H4 (cell line): ENCODE measurements around the gene SLC39A1. TPM values are rescaled to one million over a fixed set of nuclear protein-coding genes. Genes with fewer than 3 reads are reported as not detected.

ENCODE experiments used
- DNase-seq: peaks from one replicate; pipeline ENCODE4 v3.0.0-alpha.2; 2015; ENCODE audit warnings: low spot score
- total RNA-seq: library from RNA; depleted of rRNA; stranded (reverse); fragments of >200 nt; shearing (Covaris generic); gene quantifications from 2 replicates; pipeline ENCODE4 v1.2.3, GENCODE V29; 2014

SLC39A1 gene
- total RNA-seq, 1 experiment from 2014 or later: 96.9 TPM

DNA sequence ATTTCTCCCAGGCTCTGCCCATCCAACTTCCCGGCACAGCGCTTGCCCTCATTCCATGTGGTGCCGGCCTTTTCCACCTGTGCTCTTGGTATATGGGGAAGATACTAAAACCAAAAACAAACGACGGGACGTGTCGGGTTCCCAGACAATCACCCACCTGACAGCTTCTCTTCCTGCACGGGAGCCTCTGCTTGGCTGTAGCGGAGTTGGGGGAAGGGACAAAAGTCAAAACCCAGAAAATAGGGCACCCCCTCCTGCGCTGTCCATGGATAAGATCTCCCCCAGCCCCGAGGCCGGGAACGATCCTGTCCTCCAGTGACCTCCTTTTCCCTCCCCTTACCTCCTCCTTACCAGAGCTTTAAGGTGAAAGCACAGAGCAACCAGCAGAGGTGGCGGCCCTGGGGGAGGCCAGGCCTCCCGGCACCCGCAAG, 13.5 kb upstream of the SLC39A1 start:
- no peak for DNase-seq

GRCh38 chr1:153973525-153973924, 10.2 kb upstream of the SLC39A1 start:
- no peak for DNase-seq

DNA sequence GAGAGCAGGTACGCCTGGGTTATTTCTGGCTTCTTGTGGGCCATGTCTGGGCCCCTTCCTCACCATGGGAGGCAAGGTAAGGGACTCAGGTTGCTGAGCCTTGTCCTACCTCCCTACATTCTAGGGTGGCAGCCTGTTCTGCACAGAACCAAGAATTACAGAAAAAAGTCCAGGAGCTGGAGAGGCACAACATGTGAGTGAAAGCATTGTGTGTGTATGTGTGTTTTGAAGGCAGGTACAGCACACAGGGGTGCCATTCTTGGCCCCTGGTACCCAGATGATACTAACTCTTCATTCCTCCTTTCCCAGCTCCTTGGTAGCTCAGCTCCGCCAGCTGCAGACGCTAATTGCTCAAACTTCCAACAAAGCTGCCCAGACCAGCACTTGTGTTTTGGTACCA, 9.7 kb upstream of the SLC39A1 start:
- no peak for DNase-seq

GRCh38 chr1:153970346-153970745, 7.0 kb upstream of the SLC39A1 start:
- DNase-seq: no peak

DNA sequence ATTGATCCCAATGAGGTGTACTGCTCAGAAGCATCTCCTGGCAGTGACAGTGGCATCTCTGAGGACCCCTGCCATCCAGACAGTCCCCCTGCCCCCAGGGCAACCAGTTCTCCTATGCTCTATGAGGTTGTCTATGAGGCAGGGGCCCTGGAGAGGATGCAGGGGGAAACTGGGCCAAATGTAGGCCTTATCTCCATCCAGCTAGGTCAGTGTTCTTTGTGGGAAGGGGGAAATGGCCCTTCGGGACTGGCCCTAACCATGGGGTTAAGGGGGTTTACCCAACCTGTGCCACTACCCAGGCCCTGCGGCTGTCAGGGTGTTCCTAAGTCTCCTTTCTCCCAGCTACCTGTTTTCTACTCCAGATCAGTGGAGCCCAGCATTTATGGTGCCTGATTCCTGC, 5.6 kb upstream of the SLC39A1 start:
- no peak for DNase-seq

DNA sequence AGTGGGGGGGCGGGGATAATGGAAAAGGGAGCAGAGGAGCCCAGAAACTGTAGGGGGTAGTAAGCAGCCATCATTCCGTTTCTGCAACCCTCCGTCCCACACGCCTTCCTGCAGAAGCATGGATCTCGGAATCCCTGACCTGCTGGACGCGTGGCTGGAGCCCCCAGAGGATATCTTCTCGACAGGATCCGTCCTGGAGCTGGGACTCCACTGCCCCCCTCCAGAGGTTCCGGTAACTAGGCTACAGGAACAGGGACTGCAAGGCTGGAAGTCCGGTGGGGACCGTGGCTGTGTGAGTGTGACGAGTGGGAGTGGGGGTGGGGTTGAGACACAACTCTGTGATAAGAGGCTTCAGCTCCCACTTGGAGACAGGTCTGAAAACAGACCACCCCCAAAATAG, 5.1 kb upstream of the SLC39A1 start:
- no peak for DNase-seq

DNA sequence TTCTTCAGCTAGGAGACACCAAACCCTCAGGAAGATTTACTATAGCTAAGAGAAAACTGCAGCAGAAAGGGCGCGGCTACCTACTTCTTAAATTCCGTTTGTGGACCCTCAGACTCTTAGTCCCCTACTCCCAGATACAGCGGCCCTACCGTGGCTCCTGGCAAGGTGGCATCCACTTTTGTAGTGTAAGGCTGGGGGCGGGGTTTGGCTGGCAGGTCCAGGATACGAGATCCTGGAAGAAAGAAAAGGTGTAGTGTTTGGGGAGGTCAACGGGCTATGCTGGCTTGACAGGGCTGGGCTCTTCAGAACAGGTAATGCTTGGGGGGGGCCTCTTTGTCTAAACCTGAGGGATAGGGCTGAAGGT, 4.6 kb upstream of the SLC39A1 start:
- no peak for DNase-seq

DNA sequence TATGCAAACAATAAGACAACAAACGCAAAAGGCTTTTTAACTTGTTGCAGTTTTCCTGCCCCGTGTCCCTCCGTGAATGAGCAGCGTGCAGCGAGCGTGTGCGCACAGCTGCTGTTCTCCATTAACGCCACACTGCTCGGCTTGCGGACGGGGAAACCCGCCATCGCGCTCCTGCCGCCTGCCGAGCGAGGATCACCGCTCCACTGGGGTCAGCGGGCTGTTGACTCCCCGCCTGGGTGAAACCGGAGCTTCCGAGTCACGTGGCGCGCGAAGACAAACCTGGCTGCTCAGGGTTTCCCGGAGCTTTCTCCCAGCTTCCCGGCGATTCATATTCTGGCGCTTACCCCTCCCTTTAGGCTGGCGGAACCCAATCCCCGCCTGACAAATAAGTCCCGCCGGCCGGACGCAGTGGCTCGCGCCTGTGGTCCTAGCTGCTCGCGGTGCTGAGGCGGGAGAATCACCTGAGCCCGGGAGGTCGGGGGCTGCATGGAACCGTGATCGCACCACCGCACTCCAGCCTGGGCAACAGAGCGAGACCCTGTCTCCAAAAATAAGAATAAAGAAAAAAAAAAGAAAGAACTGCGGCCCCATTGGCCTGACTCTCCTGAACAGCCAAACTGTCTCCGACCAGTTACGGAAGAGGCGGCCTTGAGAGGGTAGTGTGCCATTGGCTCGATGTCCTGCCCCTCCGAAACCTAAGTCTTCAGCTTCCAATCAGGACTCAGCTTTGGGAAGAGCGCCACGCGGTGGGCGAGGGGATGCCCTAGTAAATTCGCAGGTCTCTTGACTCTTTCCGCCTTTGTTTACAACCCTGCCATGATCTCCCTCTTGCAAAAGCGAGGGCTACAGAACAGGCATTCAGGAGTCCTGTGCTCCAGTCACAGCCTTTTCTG, 4.0 kb upstream of the SLC39A1 start, which contains the start of gene CREB3L4:
Gene CREB3L4, plus strand, starts transcription at position 796 of the 893 bp plus-strand sequence. CDS start 624 bp downstream, outside the sequence.
- DNase-seq: peak; percentile 98

- no peak for DNase-seq
Observed at GRCh38 chr1:153963850-153964331, 554 bp upstream of the SLC39A1 start.

- DNase-seq: no peak
Observed at GRCh38 chr1:153962088-153963029, 978 bp downstream of the SLC39A1 start.

DNA sequence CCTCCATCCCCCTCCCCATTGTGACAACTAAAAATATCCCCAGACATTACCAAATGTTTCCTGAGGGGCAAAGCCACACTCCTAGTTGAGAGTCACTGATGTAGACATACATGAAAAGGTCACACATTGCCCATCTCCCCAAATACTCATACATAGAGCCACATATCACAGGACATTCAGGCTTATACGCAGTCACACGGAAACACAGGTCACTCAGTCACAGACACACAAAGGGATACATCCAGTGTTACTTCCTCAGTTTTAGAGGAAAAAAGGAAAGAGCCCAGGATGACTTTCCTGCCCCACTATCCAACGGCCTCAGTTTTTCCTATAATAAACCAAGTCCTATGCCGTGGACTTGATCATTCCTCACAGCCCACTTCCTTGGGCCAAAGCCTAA, 1.9 kb downstream of the SLC39A1 start:
- DNase-seq: no peak

- no peak for DNase-seq
Observed at GRCh38 chr1:153960206-153960605, 3.1 kb downstream of the SLC39A1 start.

- no peak for DNase-seq
Observed at GRCh38 chr1:153959454-153959853, 3.9 kb downstream of the SLC39A1 start.

DNA sequence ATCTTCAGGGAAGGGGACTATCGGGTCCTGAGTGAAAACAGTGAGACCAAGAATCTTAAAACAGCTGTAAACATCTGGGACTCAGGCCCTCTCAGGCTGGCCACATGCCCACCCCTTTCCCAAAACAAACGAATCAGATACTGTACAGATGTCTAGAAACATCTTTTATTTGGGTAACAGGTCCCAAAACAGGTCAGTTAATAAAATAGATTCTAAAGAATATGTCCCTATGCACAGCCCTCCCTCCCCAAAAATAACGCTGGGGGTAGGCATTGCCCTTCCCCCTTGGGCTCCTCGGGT, 4.4 kb downstream of the SLC39A1 start:
- no peak for DNase-seq

GRCh38 chr1:153958111-153958960, 5.0 kb downstream of the SLC39A1 start, which contains the start of gene CRTC2:
Gene CRTC2 (minus strand): TSS chr1:153958612. CDS start chr1:153958497, 115 bp downstream.
- peak; percentile 99 for DNase-seq

- DNase-seq: no peak
Observed at GRCh38 chr1:153957744-153958110, 5.6 kb downstream of the SLC39A1 start.

- no peak for DNase-seq
Observed at GRCh38 chr1:153956997-153957715, 6.2 kb downstream of the SLC39A1 start.

DNA sequence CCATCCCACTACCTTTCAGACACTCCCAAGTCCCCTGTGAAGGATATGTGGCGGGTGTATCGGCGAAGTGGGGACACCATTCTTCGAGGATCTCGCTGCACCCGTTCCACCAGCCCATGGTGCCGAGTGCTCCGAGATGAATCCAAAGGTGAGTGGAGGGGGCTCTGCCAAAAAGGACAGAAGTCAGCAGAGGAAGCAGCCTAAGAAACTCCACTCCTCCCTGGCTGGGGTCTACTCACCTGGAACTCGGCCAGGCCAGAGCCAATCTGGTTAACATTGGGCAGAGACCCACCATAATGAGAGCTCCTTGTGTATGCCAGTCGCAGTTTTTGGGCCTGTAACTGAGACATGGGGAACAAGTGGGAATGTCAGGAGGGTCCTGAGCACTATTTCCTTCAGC, 8.5 kb downstream of the SLC39A1 start:
- DNase-seq: no peak

DNA sequence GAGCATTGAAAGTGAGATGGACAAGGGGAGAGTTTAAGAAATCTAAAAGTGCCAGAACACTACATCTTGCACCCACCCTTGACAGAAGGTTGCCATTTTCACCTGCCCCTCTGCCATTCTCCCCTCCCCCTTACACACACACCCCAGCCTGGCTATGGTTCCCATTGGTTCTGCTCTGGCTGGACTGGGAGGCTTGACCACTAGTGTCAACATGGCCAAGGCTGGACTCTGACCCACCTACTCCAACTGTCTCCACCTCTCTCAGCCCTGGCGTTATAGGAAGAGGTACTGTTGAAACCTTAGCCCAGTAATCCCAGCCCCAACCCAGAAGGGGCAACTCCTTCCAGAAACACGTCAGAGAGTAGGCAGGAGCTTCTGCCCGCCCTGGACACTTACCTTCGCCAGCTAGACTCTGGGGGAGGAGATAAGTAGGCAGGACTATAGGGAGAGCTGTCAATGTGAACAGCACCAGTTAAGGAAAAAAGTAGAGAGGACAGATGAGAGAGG, 9.4 kb downstream of the SLC39A1 start:
- DNase-seq: no peak

DNA sequence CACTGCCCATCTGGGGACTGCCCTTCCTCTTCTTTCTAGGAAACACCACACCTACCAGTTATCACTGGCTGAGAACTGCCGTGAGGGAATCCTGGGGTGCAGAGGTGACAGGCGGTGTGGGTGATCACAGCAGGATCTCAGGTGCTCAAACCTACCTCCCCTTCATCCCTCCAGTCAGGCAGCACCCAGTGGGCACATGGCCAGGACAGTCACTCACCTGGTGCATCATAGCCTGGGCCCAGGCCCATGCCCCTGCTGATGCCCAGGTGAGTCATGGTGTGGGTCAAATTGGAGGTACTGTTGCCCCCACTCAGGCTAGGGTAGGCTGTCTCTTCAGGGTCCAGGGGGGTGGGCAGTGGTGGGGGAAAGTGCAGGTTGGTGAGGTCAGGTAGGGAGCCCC, 11.5 kb downstream of the SLC39A1 start:
- DNase-seq: no peak

GRCh38 chr1:153951183-153951582, 12.2 kb downstream of the SLC39A1 start:
- DNase-seq: no peak
